ENCODE results near the gene CHODL.

DNA sequence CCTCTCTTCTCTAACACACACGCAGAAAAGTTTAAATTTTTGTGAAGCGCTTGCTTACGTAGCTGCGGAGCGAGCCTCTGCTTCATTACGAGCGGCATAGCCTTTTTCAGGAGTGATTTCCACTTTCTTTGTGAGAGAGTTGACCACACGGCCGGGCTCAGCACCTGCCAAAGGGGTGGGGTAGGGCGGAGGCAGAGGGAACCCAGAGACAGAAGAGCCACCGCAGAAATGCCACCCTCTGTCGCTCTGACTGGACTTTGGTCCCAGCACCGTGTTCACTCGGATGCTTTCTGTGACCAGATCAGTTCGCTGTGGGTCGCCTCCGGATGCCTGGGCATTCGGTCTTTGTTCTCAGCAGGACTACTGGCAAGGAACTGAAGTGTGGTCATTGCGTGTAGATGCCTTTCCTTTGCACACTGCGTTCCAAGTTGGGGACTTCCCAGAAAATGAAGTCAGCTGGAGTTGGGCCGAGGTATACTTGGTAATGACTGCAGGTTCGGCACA, 883 bp downstream of the CHODL start:
- TF ChIP-seq, protein P1, sequence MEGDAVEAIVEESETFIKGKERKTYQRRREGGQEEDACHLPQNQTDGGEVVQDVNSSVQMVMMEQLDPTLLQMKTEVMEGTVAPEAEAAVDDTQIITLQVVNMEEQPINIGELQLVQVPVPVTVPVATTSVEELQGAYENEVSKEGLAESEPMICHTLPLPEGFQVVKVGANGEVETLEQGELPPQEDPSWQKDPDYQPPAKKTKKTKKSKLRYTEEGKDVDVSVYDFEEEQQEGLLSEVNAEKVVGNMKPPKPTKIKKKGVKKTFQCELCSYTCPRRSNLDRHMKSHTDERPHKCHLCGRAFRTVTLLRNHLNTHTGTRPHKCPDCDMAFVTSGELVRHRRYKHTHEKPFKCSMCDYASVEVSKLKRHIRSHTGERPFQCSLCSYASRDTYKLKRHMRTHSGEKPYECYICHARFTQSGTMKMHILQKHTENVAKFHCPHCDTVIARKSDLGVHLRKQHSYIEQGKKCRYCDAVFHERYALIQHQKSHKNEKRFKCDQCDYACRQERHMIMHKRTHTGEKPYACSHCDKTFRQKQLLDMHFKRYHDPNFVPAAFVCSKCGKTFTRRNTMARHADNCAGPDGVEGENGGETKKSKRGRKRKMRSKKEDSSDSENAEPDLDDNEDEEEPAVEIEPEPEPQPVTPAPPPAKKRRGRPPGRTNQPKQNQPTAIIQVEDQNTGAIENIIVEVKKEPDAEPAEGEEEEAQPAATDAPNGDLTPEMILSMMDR (IDR thresholded peaks at IDR 0.05) = no peak
- TF ChIP-seq POLR2A (IDR thresholded peaks at IDR 0.05; ENCODE audit: low read depth) (no peak), EP300 (IDR thresholded peaks at IDR 0.05) (no peak), POLR2AphosphoS5 (IDR thresholded peaks at IDR 0.05) (no peak)
